HG03108 (cell line): ENCODE data around the gene CXorf49.
"Not testable (repeated sequence)": the region's sequence is repeated elsewhere in the genome, so short reads cannot be mapped to it uniquely, and the experiment has no call there.

Source experiments
- ATAC-seq: cut with Tn5 transposase; IDR thresholded peaks from one replicate; pipeline ENCODE4 v1.9.1; 2021; ENCODE audit warnings: moderate library complexity; ENCODE audit not compliant: unreplicated experiment

Gene CXorf49

GRCh38 chrX:71718185-71718584, at the start of gene CXorf49:
TSS of gene CXorf49 (minus strand) at chrX:71718285. CDS start at chrX:71718151, 134 bp downstream.
- not testable (repeated sequence) for ATAC-seq

- ATAC-seq, result not testable (repeated sequence)
Observed at GRCh38 chrX:71767134-71767533, 49.0 kb upstream of the CXorf49 start.

GRCh38 chrX:71765613-71766012, 47.5 kb upstream of the CXorf49 start:
- not testable (repeated sequence) for ATAC-seq

- not testable (repeated sequence) for ATAC-seq
Observed at GRCh38 chrX:71764832-71765231, 46.7 kb upstream of the CXorf49 start.

GRCh38 chrX:71763049-71763448, 45.0 kb upstream of the CXorf49 start, which contains the start of gene CXorf49B:
TSS of gene CXorf49B (plus strand) at chrX:71763349. CDS start at chrX:71763424, 75 bp downstream.
- not testable (repeated sequence) for ATAC-seq

GRCh38 chrX:71760688-71761281, 42.7 kb upstream of the CXorf49 start:
- ATAC-seq, result not testable (repeated sequence)

GRCh38 chrX:71720289-71720886, 2.3 kb upstream of the CXorf49 start:
- not testable (repeated sequence) for ATAC-seq

- ATAC-seq, result not testable (repeated sequence)
Observed at GRCh38 chrX:71719195-71719594, 1.1 kb upstream of the CXorf49 start.

GRCh38 chrX:71716323-71716722, 1.8 kb downstream of the CXorf49 start:
- not testable (repeated sequence) for ATAC-seq

GRCh38 chrX:71715551-71715950, 2.5 kb downstream of the CXorf49 start:
- not testable (repeated sequence) for ATAC-seq

GRCh38 chrX:71714064-71714463, 4.0 kb downstream of the CXorf49 start:
- not testable (repeated sequence) for ATAC-seq

- ATAC-seq, result not testable (repeated sequence)
Observed at GRCh38 chrX:71702853-71703252, 15.2 kb downstream of the CXorf49 start.

GRCh38 chrX:71699023-71699344, 19.1 kb downstream of the CXorf49 start:
- not testable (repeated sequence) for ATAC-seq

GRCh38 chrX:71698299-71699022, 19.6 kb downstream of the CXorf49 start:
- ATAC-seq, result not testable (repeated sequence)

GRCh38 chrX:71697466-71698298, 20.4 kb downstream of the CXorf49 start:
- ATAC-seq, result not testable (repeated sequence)

GRCh38 chrX:71696641-71697465, 21.2 kb downstream of the CXorf49 start:
- ATAC-seq, result not testable (repeated sequence)

- no peak for ATAC-seq
Observed at GRCh38 chrX:71679575-71680207, 38.4 kb downstream of the CXorf49 start.

- not testable (repeated sequence) for ATAC-seq
Observed at GRCh38 chrX:71677195-71677594, 40.9 kb downstream of the CXorf49 start.

GRCh38 chrX:71676068-71676795, 41.9 kb downstream of the CXorf49 start:
- not testable (repeated sequence) for ATAC-seq
